GM12878 (cell line): ENCODE measurements around the gene BTBD9. TPM values are rescaled to one million over a fixed set of nuclear protein-coding genes. Genes with fewer than 3 reads are reported as not detected.

ENCODE experiments used
- ATAC-seq: fragments of 200-7000 bp; cut with Tn5 transposase; 3 replicates; pipeline ENCODE4 v1.9.1; 2020; ENCODE audit warnings: mild to moderate bottlenecking, moderate library complexity
- BruUV-seq: library from RNA; stranded (reverse); fragments of 400-500 nt; replicated peaks from 2 replicates; lab custom pipeline; 2021; lab: Mats Ljungman, UMichigan
- CTCF ChIA-PET: fragments of 300-600 bp; sonication (Branson Sonifier 250); formaldehyde crosslinking; extraction: SDS; loops from one replicate; lab custom pipeline; 2021; ENCODE audit warnings: inconsistent platforms; lab: Yijun Ruan, JAX
- POLR2A ChIA-PET: fragments of 350-600 bp; formaldehyde crosslinking; extraction: SDS; loops from one replicate; lab custom pipeline; 2021; ENCODE audit warnings: inconsistent platforms; lab: Charles Lee
- RAD21 ChIA-PET: fragments of 300-600 bp; sonication (Branson Sonifier 250); formaldehyde crosslinking; loops from one replicate; lab custom pipeline; 2023; ENCODE audit warnings: antibody characterized with exemption; ENCODE audit not compliant: unreplicated experiment; lab: Charles Lee
- SMC1A ChIA-PET: fragments of 300-600 bp; sonication (Branson Sonifier 250); formaldehyde crosslinking; loops from one replicate; lab custom pipeline; 2023; ENCODE audit not compliant: unreplicated experiment, uncharacterized antibody; lab: Charles Lee
- DNase-seq: peaks from one replicate; pipeline ENCODE4 v3.0.0-alpha.2; 2011; ENCODE audit warnings: low read depth, low spot score
- FAIRE-seq: peaks from 3 replicates; lab custom pipeline; 2011; peaks lifted over from hg19 to GRCh38; lab: Jason Lieb, UNC
- H2AFZ ChIP-seq: 2 replicates; pipeline ENCODE4 v1.6.0; 2011; ENCODE audit warnings: low read depth, low read length, control low read depth; ENCODE audit not compliant: control insufficient read depth
- H3K27ac ChIP-seq: 2 replicates; pipeline ENCODE4 v1.5.1; 2011; ENCODE audit warnings: control low read depth; ENCODE audit not compliant: control insufficient read depth, insufficient read depth
- H3K27me3 ChIP-seq, 2 experiments: replicated peaks in 1 of 2; 2 replicates each; pipeline versions ENCODE4 v1.6.0 to v1.6.1; 2011; ENCODE audit warnings: low read length in 1 of 2; ENCODE audit not compliant: control insufficient read depth in 2 of 2, insufficient read depth in 2 of 2
- H3K36me3 ChIP-seq, 2 experiments: 2 replicates each; pipeline ENCODE4 v1.5.1; 2011; ENCODE audit warnings: low read length in 1 of 2; ENCODE audit not compliant: control insufficient read depth in 2 of 2, insufficient read depth in 2 of 2
- H3K4me1 ChIP-seq: 2 replicates; pipeline ENCODE4 v1.6.1; 2011; ENCODE audit warnings: mild to moderate bottlenecking, low read length, moderate library complexity, mixed read lengths; ENCODE audit not compliant: control insufficient read depth, insufficient read depth
- H3K4me2 ChIP-seq: 2 replicates; pipeline ENCODE4 v1.6.0; 2011; ENCODE audit warnings: control low read depth; ENCODE audit not compliant: control insufficient read depth, insufficient read depth
- H3K4me3 ChIP-seq: fragments of 200-600 bp; sonication (generic); 2 replicates; pipeline ENCODE4 v1.5.1; 2016
- H3K79me2 ChIP-seq: 2 replicates; pipeline ENCODE4 v1.6.0; 2011; ENCODE audit warnings: low read length; ENCODE audit not compliant: control insufficient read depth, insufficient read depth
- H3K9ac ChIP-seq: 2 replicates; pipeline ENCODE4 v1.8.0; 2011; ENCODE audit warnings: low read length, control low read depth, mixed read lengths; ENCODE audit not compliant: control insufficient read depth, insufficient read depth
- H3K9me3 ChIP-seq: replicated peaks from 3 replicates; pipeline ENCODE4 v1.5.1; 2011; ENCODE audit warnings: mild to moderate bottlenecking, low read length; ENCODE audit not compliant: control insufficient read depth, insufficient read depth
- H4K20me1 ChIP-seq: 2 replicates; pipeline ENCODE4 v1.6.0; 2011; ENCODE audit not compliant: control insufficient read depth, insufficient read depth
- BMI1 ChIP-seq: fragments of 450-650 bp; IDR thresholded peaks from 2 replicates; pipeline ENCODE4 v1.6.1; 2016; ENCODE audit warnings: mild to moderate bottlenecking, moderate library complexity, borderline replicate concordance
- ELK1 ChIP-seq: IDR thresholded peaks from 2 replicates; pipeline ENCODE4 v1.6.1; 2012; ENCODE audit warnings: low read depth, low read length, improper control_type of control experiment
- EZH2 ChIP-seq: IDR thresholded peaks from 2 replicates; pipeline ENCODE4 v1.6.1; 2012; ENCODE audit warnings: low read depth, mild to moderate bottlenecking, control low read depth, inconsistent platforms, low read length, borderline replicate concordance; ENCODE audit not compliant: control insufficient read depth
- FOXK2 ChIP-seq: fragments of 450-650 bp; IDR thresholded peaks from 2 replicates; pipeline ENCODE4 v1.6.1; 2017; ENCODE audit warnings: mild to moderate bottlenecking, moderate library complexity
- GABPA ChIP-seq: IDR thresholded peaks from 2 replicates; pipeline ENCODE4 v1.6.1; 2014; ENCODE audit warnings: antibody characterized with exemption, low read depth, mild to moderate bottlenecking, inconsistent platforms
- IRF5 ChIP-seq: fragments of 450-650 bp; IDR thresholded peaks from 2 replicates; pipeline ENCODE4 v1.6.1; 2017; ENCODE audit warnings: borderline replicate concordance
- STAT1 ChIP-seq: fragments of 450-650 bp; conservative IDR thresholded peaks from 2 replicates; pipeline ENCODE4 v1.6.1; 2014; ENCODE audit warnings: antibody characterized with exemption, mild to moderate bottlenecking
- STAT3 ChIP-seq: IDR thresholded peaks from 2 replicates; pipeline ENCODE4 v1.6.1; 2011; ENCODE audit warnings: low read depth, low read length, improper control_type of control experiment
- ZNF274 ChIP-seq: IDR thresholded peaks from one replicate; pipeline ENCODE4 v1.8.0; 2011; ENCODE audit not compliant: insufficient read length, insufficient read depth
- ZNF622 ChIP-seq: fragments of 450-650 bp; IDR thresholded peaks from 2 replicates; pipeline ENCODE4 v1.6.1; 2017; ENCODE audit warnings: mild to moderate bottlenecking, inconsistent platforms
- WGBS: methylation state at CpG from one replicate; pipeline ENCODE4 v1.1.6; 2016; ENCODE audit warnings: low lambda C conversion rate; ENCODE audit not compliant: insufficient replicate concordance, insufficient coverage; ENCODE audit errors: missing lambda C conversion rate; 5-methylcytosine and 5-hydroxymethylcytosine counted together
- in situ Hi-C: fragments of 300-500 bp; cut with MboI; formaldehyde crosslinking; loops from 9 replicates; pipeline ENCODE4 v1.14.3; 2018; ENCODE audit warnings: mixed read lengths
- intact Hi-C: fragments of 100-400 bp; cut with micrococcal nuclease; formaldehyde crosslinking; loops from one replicate; pipeline ENCODE4 v1.14.2; 2022; ENCODE audit not compliant: unreplicated experiment
- polyA plus RNA-seq, 11 experiments: library from polyadenylated mRNA; depleted of rRNA in 4 of 11; unstranded in 6 of 11; stranded (reverse) in 5 of 11; fragments of >200 nt; fragmentation: Nextera tagmentation in 4 of 11; fragmentation: Illumina TruSeq in 1 of 11; extraction: Ambion mirVana in 4 of 11; extraction: Trizol in 1 of 11; gene quantifications; 1 replicate in 1 of 11; 2 replicates in 10 of 11; pipeline versions ENCODE4 v1.2.1 to v1.2.3, GENCODE V29; 2011 to 2016; ENCODE audit warnings: inconsistent platforms in 2 of 11, missing spikeins in 2 of 11, low read depth in 1 of 11
- total RNA-seq, 4 experiments: library from RNA; depleted of rRNA in 3 of 4; stranded (reverse); fragments of >200 nt in 3 of 4; fragmentation: Illumina TruSeq in 1 of 4; extraction: Trizol in 1 of 4; gene quantifications; 2 replicates each; pipeline versions ENCODE4 v1.2.1 to v1.2.3, GENCODE V29; 2013 to 2021
- TF ChIP-seq, protein P1 (sequence below): IDR thresholded peaks from 2 replicates; pipeline ENCODE4 v1.6.1; 2011; ENCODE audit warnings: low read depth, mild to moderate bottlenecking, low read length, moderate library complexity, borderline replicate concordance; ENCODE audit errors: extremely low read depth

BTBD9 gene
- total and polyA plus RNA-seq, 10 of the 15 experiments (the other 5 are each of a cell fraction or from before 2014, with no cell fraction given), result 0.22 to 8.6 (median 4.6) TPM

- ChIA-PET CTCF (interaction anchor here (0.8 to 5.2 kb wide), 5 partner anchors 9 to 74 kb away, joined by 3 to 67 read pairs (median 5); no protein-coding TSS in a partner anchor), SMC1A (interaction anchor here (0.9 to 5.4 kb wide), 7 partner anchors 14 to 332 kb away, joined by 3 to 33 read pairs (median 3); no protein-coding TSS in a partner anchor)
- FAIRE-seq, result no peak
Observed at GRCh38 chr6:38567436-38567835, 72.3 kb downstream of the BTBD9 start.

More at GRCh38 chr6:38567436-38567835, 72.3 kb downstream of the BTBD9 start:
- H3K9ac ChIP-seq, result no peak overlapping the region
- H3K9me3 ChIP-seq, result no peaks in the 10 kb centered on the region
- H3K27me3 ChIP-seq, result no peaks in the 10 kb centered on the region
- no peak overlapping the region for H3K4me3 ChIP-seq
- ChIA-PET RAD21 (interaction anchor here (0.9 to 1.6 kb wide), 2 partner anchors 10 to 73 kb away, joined by 3 to 5 read pairs; no protein-coding TSS in a partner anchor), POLR2A (no interaction called here)
- no TSS peak for BruUV-seq
- no peak overlapping the region for H3K4me2 ChIP-seq
- no peak for DNase-seq
- H3K4me1 ChIP-seq, result no peaks in the 10 kb centered on the region
- H3K27ac ChIP-seq, result no peak overlapping the region
- WGBS, result 47% methylated on average over 5 of the region's 5 CpGs
- TF ChIP-seq ZNF274 (no peak), STAT1 (no peak), STAT3 (no peak), GABPA (no peak), EZH2 (no peak), ELK1 (no peak), IRF5 (no peak), FOXK2 (no peak), BMI1 (no peak), ZNF622 (no peak)
- TF ChIP-seq, protein P1, sequence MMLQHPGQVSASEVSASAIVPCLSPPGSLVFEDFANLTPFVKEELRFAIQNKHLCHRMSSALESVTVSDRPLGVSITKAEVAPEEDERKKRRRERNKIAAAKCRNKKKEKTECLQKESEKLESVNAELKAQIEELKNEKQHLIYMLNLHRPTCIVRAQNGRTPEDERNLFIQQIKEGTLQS, result no peak
- H3K36me3 ChIP-seq, result no peaks in the 10 kb centered on the region
- in situ Hi-C loops, result no loop called here
- no peaks in the 10 kb centered on the region for H3K79me2 ChIP-seq
- ATAC-seq, result no peak
- no peaks in the 10 kb centered on the region for H4K20me1 ChIP-seq
- H2AFZ ChIP-seq, result no peak overlapping the region
- intact Hi-C loops, result no loop called here
